ENCODE results near the gene SORCS2.

Gene SORCS2

GRCh38 chr4:7304436-7304835 lies 112.1 kb downstream of the SORCS2 start:
- H3K79me2 ChIP-seq (ENCODE audit: insufficient read depth, low read length) = no peaks in the 10 kb centered on the region
- no peaks in the 10 kb centered on the region for H3K4me1 ChIP-seq (ENCODE audit: insufficient read depth, low read length, severe bottlenecking)
- TF ChIP-seq CTCF (IDR thresholded peaks at IDR 0.05; ENCODE audit: low read length) (no peak), EZH2 (IDR thresholded peaks at IDR 0.05; ENCODE audit: borderline replicate concordance, low read length) (no peak)
- no peak overlapping the region for H3K4me3 ChIP-seq (ENCODE audit: low read depth, low read length, poor library complexity, severe bottlenecking)
- no peaks in the 10 kb centered on the region for H3K9me2 ChIP-seq (ENCODE audit: low read depth, low read length)
- no peaks in the 10 kb centered on the region for H4K20me1 ChIP-seq (ENCODE audit: insufficient read depth, low read length)
- no peak overlapping the region for H3K27ac ChIP-seq (ENCODE audit: low read depth, low read length, poor library complexity, severe bottlenecking)
- no peak overlapping the region for H3K4me2 ChIP-seq (ENCODE audit: low read length)
- H2AFZ ChIP-seq (ENCODE audit: low read length) = no peak overlapping the region
- H3K9ac ChIP-seq (ENCODE audit: low read length) = no peak overlapping the region
- H3K27me3 ChIP-seq (ENCODE audit: insufficient read depth, low read length) = no peaks in the 10 kb centered on the region
- H3K36me3 ChIP-seq (ENCODE audit: insufficient read depth, low read length) = no peaks in the 10 kb centered on the region
- no peaks in the 10 kb centered on the region for H3F3A ChIP-seq (ENCODE audit: insufficient read depth, low read length)
- no peaks in the 10 kb centered on the region for H3K9me3 ChIP-seq (ENCODE audit: low read length)

GRCh38 chr4:7306021-7306965 lies 114.0 kb downstream of the SORCS2 start:
- H2AFZ ChIP-seq (ENCODE audit: low read length) = no peak overlapping the region
- no peaks in the 10 kb centered on the region for H3K27me3 ChIP-seq (ENCODE audit: insufficient read depth, low read length)
- H3K9me3 ChIP-seq (ENCODE audit: low read length) = no peaks in the 10 kb centered on the region
- H3K4me2 ChIP-seq (ENCODE audit: low read length) = no peak overlapping the region
- H3K36me3 ChIP-seq (ENCODE audit: insufficient read depth, low read length) = no peaks in the 10 kb centered on the region
- TF ChIP-seq CTCF (IDR thresholded peaks at IDR 0.05; ENCODE audit: low read length) = no peak
- H3K27ac ChIP-seq (ENCODE audit: low read depth, low read length, poor library complexity, severe bottlenecking) = no peak overlapping the region
- H3K9ac ChIP-seq (ENCODE audit: low read length) = no peak overlapping the region
- no peaks in the 10 kb centered on the region for H3F3A ChIP-seq (ENCODE audit: insufficient read depth, low read length)
- H4K20me1 ChIP-seq (ENCODE audit: insufficient read depth, low read length) = no peaks in the 10 kb centered on the region
- no peak overlapping the region for H3K4me3 ChIP-seq (ENCODE audit: low read depth, low read length, poor library complexity, severe bottlenecking)
- H3K4me1 ChIP-seq (ENCODE audit: insufficient read depth, low read length, severe bottlenecking) = no peaks in the 10 kb centered on the region
- H3K79me2 ChIP-seq (ENCODE audit: insufficient read depth, low read length) = no peaks in the 10 kb centered on the region
- no peaks in the 10 kb centered on the region for H3K9me2 ChIP-seq (ENCODE audit: low read depth, low read length)

GRCh38 chr4:7306986-7307385 lies 114.6 kb downstream of the SORCS2 start:
- H2AFZ ChIP-seq (ENCODE audit: low read length) = no peak overlapping the region
- H3K79me2 ChIP-seq (ENCODE audit: insufficient read depth, low read length) = no peaks in the 10 kb centered on the region
- no peaks in the 10 kb centered on the region for H3K9me2 ChIP-seq (ENCODE audit: low read depth, low read length)
- no peak overlapping the region for H3K4me2 ChIP-seq (ENCODE audit: low read length)
- TF ChIP-seq EZH2 (IDR thresholded peaks at IDR 0.05; ENCODE audit: borderline replicate concordance, low read length) = no peak
- no peak for TF ChIP-seq CTCF (IDR thresholded peaks at IDR 0.05; ENCODE audit: low read length)
- no peaks in the 10 kb centered on the region for H3K9me3 ChIP-seq (ENCODE audit: low read length)
- H4K20me1 ChIP-seq (ENCODE audit: insufficient read depth, low read length) = no peaks in the 10 kb centered on the region
- no peak overlapping the region for H3K4me3 ChIP-seq (ENCODE audit: low read depth, low read length, poor library complexity, severe bottlenecking)
- H3K27ac ChIP-seq (ENCODE audit: low read depth, low read length, poor library complexity, severe bottlenecking) = no peak overlapping the region
- no peaks in the 10 kb centered on the region for H3K27me3 ChIP-seq (ENCODE audit: insufficient read depth, low read length)
- no peaks in the 10 kb centered on the region for H3K4me1 ChIP-seq (ENCODE audit: insufficient read depth, low read length, severe bottlenecking)
- no peaks in the 10 kb centered on the region for H3F3A ChIP-seq (ENCODE audit: insufficient read depth, low read length)
- no peak overlapping the region for H3K9ac ChIP-seq (ENCODE audit: low read length)
- no peaks in the 10 kb centered on the region for H3K36me3 ChIP-seq (ENCODE audit: insufficient read depth, low read length)

Data from OCI-LY1 (cell line).